ENCODE data around the gene SULT2A1.
"Not testable (repeated sequence)": the region's sequence is repeated elsewhere in the genome, so short reads cannot be mapped to it uniquely, and the experiment has no call there.

GRCh38 chr19:47909350-47909749 is 23.2 kb upstream of the SULT2A1 start:
- not testable (repeated sequence) for TF ChIP-seq CTCF (optimal IDR thresholded peaks at IDR 0.05 in 1 of 3, IDR thresholded peaks at IDR 0.05 in 1 of 3, conservative IDR thresholded peaks at IDR 0.05 in 1 of 3; ENCODE audit: extremely low read depth in 1 of 3, insufficient read depth in 2 of 3, low read length in 3 of 3); EZH2 (IDR thresholded peaks at IDR 0.05; ENCODE audit: low read length)
